ENCODE measurements around the gene GINS1. TPM values are rescaled to one million over a fixed set of nuclear protein-coding genes. Genes with fewer than 3 reads are reported as not detected.
A peak's percentile ranks its signal among the peaks of the same experiment; 100 is the strongest.
"Not testable (repeated sequence)": the region's sequence is repeated elsewhere in the genome, so short reads cannot be mapped to it uniquely, and the experiment has no call there.

The GINS1 gene
- polyA plus RNA-seq, 1 experiment = 2.7 TPM

GRCh38 chr20:25397821-25398220 lies 9.7 kb upstream of the GINS1 start:
- TF ChIP-seq CTCF (IDR thresholded peaks at IDR 0.05; ENCODE audit: insufficient read depth, low read depth, low read length) = no peak
- no peak overlapping the region for H3K4me3 ChIP-seq (ENCODE audit: low read depth, low read length)
- H3K27me3 ChIP-seq (ENCODE audit: control insufficient read depth, insufficient read depth, low read length) = no peaks in the 10 kb centered on the region
- H3K36me3 ChIP-seq (ENCODE audit: control insufficient read depth, insufficient read depth, low read length) = no peaks in the 10 kb centered on the region
- ChIA-PET CTCF (interaction anchor here (0.8 to 6.4 kb wide), 15 partner anchors 11 to 408 kb away, joined by 3 to 71 read pairs (median 7); partner anchors contain the start of gene GINS1), POLR2A (no interaction called here)
- DNase-seq (ENCODE audit: low read depth) = no peak

GRCh38 chr20:25398376-25399036 lies 9.0 kb upstream of the GINS1 start:
- no peak for DNase-seq (ENCODE audit: low read depth)
- ChIA-PET CTCF (interaction anchor here (0.6 to 6.4 kb wide), 25 partner anchors 10 to 601 kb away, joined by 3 to 71 read pairs (median 4); partner anchors contain the start of gene GINS1), POLR2A (no interaction called here)
- no peak for TF ChIP-seq CTCF (IDR thresholded peaks at IDR 0.05; ENCODE audit: insufficient read depth, low read depth, low read length)
- no peaks in the 10 kb centered on the region for H3K36me3 ChIP-seq (ENCODE audit: control insufficient read depth, insufficient read depth, low read length)
- H3K27me3 ChIP-seq (ENCODE audit: control insufficient read depth, insufficient read depth, low read length) = no peaks in the 10 kb centered on the region
- no peak overlapping the region for H3K4me3 ChIP-seq (ENCODE audit: low read depth, low read length)

DNA sequence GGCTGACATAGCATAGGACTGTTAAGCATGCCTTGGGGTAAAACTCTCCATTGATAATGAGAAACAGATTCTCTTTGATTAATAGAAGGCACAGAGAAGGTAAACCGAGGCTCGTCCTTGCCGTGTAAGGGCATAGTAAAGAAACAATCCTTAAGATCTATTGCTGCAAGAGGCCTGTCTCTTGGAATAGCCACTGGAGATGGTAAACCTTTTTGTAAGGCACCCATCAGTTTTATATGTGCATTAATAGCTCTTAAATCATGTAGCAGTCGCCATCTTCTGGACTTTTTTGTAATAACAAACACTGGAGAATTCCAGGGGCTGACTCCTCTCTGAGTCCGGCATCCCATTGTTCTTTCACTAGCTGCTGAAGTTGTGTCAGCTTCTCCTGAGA lies 8.4 kb upstream of the GINS1 start:
- POLR2A ChIA-PET = no interaction called here
- H3K27me3 ChIP-seq (ENCODE audit: control insufficient read depth, insufficient read depth, low read length) = no peaks in the 10 kb centered on the region
- CTCF ChIA-PET = interaction anchor here (0.5 to 6.4 kb wide), 27 partner anchors 9 to 600 kb away, joined by 3 to 71 read pairs (median 4); partner anchors contain the start of genes ENTPD6 and GINS1
- no peaks in the 10 kb centered on the region for H3K36me3 ChIP-seq (ENCODE audit: control insufficient read depth, insufficient read depth, low read length)
- DNase-seq (ENCODE audit: low read depth) = peak; percentile 26
- peak; percentile 61 for TF ChIP-seq CTCF (IDR thresholded peaks at IDR 0.05; ENCODE audit: insufficient read depth, low read depth, low read length)
- H3K4me3 ChIP-seq (ENCODE audit: low read depth, low read length) = no peak overlapping the region

GRCh38 chr20:25400291-25400732 lies 7.2 kb upstream of the GINS1 start:
- POLR2A ChIA-PET; H3K36me3 ChIP-seq (ENCODE audit: control insufficient read depth, insufficient read depth, low read length); H3K27me3 ChIP-seq (ENCODE audit: control insufficient read depth, insufficient read depth, low read length); H3K4me3 ChIP-seq (ENCODE audit: low read depth, low read length); DNase-seq (ENCODE audit: low read depth): not testable (repeated sequence)
- CTCF ChIA-PET = interaction anchor here (0.6 to 6.4 kb wide), 6 partner anchors 8 to 406 kb away, joined by 3 to 71 read pairs (median 16); partner anchors contain the start of genes ENTPD6 and GINS1

GRCh38 chr20:25402583-25402982 lies 4.9 kb upstream of the GINS1 start:
- no peaks in the 10 kb centered on the region for H3K27me3 ChIP-seq (ENCODE audit: control insufficient read depth, insufficient read depth, low read length)
- ChIA-PET POLR2A (no interaction called here), CTCF (interaction anchor here (0.6 kb wide), 1 partner anchor 107 kb away, joined by 4 read pairs; no protein-coding TSS in a partner anchor)
- H3K4me3 ChIP-seq (ENCODE audit: low read depth, low read length) = no peak overlapping the region
- TF ChIP-seq CTCF (IDR thresholded peaks at IDR 0.05; ENCODE audit: insufficient read depth, low read depth, low read length) = no peak
- no peak for DNase-seq (ENCODE audit: low read depth)
- no peaks in the 10 kb centered on the region for H3K36me3 ChIP-seq (ENCODE audit: control insufficient read depth, insufficient read depth, low read length)
